GM18507 (cell line): ENCODE data around the gene ZNF385A.

Experiments used
- DNase-seq: peaks from one replicate; pipeline ENCODE4 v3.0.0; 2011; ENCODE audit warnings: low read depth; ENCODE audit not compliant: insufficient read length; ENCODE audit errors: extremely low spot score
- FAIRE-seq: peaks from 2 replicates; lab custom pipeline; 2011; peaks lifted over from hg19 to GRCh38; lab: Jason Lieb, UNC

Gene ZNF385A

GRCh38 chr12:54416687-54417603 is 32.4 kb upstream of the ZNF385A start:
- DNase-seq (no peak), FAIRE-seq (no peak)

DNA sequence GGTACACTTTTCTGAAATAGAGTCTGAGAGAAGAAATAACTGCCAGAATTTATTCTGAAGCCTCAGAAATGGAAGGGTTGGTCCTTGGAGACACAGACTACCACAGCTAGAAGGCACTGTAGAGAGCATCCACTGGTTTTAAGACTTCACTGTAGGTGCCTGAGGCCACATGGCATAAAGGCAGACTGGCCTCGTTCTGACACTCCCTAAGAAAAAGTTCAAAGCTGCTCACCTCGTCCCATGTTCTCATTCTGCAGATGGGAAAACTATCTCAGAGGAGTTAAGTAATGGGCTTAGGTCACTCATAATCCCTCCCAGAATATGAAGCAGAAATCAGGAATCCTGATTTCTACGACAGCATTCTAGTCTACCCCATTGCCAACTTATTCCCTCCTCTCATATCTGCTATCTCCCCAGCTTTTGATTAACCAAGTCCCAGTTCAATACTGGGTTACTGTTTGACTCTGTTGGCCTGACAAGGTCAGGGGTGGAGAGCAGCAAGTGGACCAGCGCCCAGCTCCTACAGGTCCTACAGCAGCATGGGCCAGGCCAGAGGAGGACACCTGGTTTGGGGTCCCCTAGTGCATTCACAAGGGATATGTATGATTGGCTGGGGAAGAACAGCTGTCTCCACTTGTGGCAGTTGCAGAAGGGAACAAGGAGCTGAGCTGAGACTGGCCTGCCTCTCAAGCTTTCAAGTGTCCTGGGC is 30.8 kb upstream of the ZNF385A start:
- no peak for DNase-seq
- FAIRE-seq, result no peak

DNA sequence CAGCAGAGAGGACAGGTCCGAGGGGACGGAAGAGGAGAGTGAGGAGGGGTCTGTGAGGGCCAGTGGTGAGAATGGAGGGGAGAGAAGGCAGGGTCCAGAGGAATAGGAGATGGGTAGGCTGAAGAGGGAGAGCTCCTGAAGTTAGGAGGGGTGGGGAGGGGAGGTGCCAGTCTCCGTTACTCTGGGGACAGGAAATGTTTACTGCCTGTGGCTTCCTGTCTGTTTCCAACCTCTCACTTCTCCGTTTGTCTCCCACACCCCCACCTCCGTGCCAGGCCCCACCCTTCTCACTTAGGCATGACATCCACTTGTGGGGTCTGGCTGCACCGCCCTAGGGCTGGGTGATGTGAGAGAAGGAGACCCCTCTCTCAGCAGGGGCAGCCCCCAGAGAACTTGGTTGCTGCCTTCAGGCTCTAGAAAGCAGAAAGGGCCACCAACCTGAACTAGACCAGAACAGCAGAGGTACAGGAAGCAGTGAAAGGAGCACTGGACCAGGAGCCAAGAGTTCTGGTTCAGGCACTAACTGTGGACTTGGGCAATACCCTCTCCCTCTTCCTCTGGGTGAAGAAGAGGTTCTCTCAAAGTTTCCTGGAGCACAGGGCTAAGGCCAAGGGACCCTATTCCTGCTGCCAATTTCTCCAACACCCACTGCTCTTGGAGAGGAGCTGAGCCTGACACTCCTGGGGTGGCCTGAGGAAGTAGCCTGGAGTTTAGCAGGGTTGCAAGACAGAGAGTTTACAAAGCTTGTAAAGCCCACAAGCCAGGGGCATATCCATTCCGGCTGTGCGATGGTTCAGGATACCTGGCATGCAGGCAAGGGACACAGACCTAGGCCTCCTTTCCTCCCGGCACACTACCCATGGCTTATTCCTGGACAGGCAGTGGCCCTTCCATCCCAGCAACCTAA is 29.0 kb upstream of the ZNF385A start:
- FAIRE-seq (no peak), DNase-seq (no peak)

GRCh38 chr12:54412786-54413185 is 28.3 kb upstream of the ZNF385A start:
- no peak for DNase-seq
- no peak for FAIRE-seq

DNA sequence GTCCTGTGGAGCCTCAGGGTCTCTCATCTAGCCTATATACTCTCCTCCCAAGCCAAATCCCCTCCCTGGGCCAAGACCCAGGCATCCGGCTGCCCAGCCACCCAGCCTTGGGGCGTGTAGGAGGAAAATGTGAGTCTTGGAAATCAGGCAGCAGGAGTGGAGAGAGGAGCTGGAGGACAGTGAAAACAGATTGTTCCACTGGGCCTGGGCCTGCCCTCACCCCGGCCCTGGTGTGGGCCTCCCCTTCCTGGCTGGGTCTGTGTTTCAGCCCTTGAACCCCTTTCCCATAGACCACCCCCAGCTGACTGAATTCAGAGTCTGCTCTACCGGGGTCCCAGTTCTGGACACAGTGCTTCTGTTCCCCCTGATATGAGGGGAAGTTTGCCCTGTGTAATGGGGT is 27.8 kb upstream of the ZNF385A start:
- FAIRE-seq, result no peak
- no peak for DNase-seq

GRCh38 chr12:54411391-54412241 is 27.1 kb upstream of the ZNF385A start:
- DNase-seq, result no peak

GRCh38 chr12:54409267-54409666 is 24.7 kb upstream of the ZNF385A start:
- no peak for FAIRE-seq

More at GRCh38 chr12:54411391-54412241, 27.1 kb upstream of the ZNF385A start:
- FAIRE-seq, result no peak

GRCh38 chr12:54407183-54407905 is 22.8 kb upstream of the ZNF385A start:
- FAIRE-seq, result no peak
- no peak for DNase-seq

More at GRCh38 chr12:54409267-54409666, 24.7 kb upstream of the ZNF385A start:
- no peak for DNase-seq

DNA sequence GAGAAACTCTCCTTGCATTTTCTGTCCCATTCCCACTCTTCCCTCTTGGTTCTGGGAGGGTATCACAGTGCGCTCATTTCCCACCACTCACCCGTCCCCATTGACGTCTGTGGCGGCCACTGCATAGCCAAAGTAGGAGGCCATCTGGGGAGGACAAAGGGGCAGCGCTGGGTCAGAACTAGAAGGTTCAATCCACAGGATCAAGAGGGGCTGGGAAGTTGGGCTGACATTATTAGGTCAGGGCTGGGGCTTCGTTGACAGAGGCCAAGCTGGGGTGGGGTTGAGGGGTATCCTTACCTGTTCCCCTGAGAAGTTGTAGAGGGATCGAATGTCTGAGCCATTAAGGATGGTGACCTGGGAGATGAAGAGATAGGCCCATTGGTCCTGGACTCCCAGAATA is 21.0 kb upstream of the ZNF385A start:
- DNase-seq (no peak), FAIRE-seq (no peak)

GRCh38 chr12:54405106-54405505 is 20.6 kb upstream of the ZNF385A start:
- FAIRE-seq (no peak), DNase-seq (no peak)

- FAIRE-seq, result peak; percentile 75
Observed at GRCh38 chr12:54404061-54405004, 19.8 kb upstream of the ZNF385A start.

GRCh38 chr12:54401119-54401518 is 16.6 kb upstream of the ZNF385A start:
- FAIRE-seq (no peak), DNase-seq (no peak)

More at GRCh38 chr12:54404061-54405004, 19.8 kb upstream of the ZNF385A start:
- no peak for DNase-seq

GRCh38 chr12:54398995-54399793 is 14.7 kb upstream of the ZNF385A start:
- FAIRE-seq, result peak; percentile 89
- peak; percentile 75 for DNase-seq

DNA sequence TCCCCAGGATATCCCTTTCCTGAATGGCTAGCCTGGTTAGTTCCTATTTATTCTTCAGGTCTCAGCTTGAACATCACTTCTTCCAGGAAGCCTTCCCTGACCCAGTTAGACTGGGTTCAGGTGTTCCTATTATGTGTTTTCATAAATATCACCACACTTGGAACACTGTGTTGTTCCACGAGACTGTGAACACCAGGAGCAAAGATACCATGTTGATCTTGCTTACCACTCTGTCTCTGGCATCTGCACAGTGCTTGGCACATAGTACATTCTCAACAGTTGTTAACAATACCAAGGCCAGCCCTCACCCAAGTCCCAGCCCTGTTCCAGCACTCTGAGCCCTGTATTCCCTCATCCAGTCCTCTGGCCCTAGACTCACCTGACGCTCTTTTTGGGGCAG is 13.7 kb upstream of the ZNF385A start:
- no peak for FAIRE-seq
- DNase-seq, result no peak

GRCh38 chr12:54397157-54397556 is 12.6 kb upstream of the ZNF385A start:
- no peak for FAIRE-seq
- no peak for DNase-seq

GRCh38 chr12:54395545-54395944 is 11.0 kb upstream of the ZNF385A start:
- FAIRE-seq, result no peak
- no peak for DNase-seq
